ENCODE data around the gene HBG2.

HBG2 gene

GRCh38 chr11:5234381-5234834 lies 20.2 kb downstream of the HBG2 start, which contains the start of gene HBD:
Gene HBD (minus strand): TSS chr11:5234483. CDS start chr11:5234433, 50 bp downstream.
- WGBS, 2 donors (ENCODE audit: extremely low coverage in 2 of 2, insufficient read length in 2 of 2, insufficient replicate concordance in 1 of 2), result no CpG with 5 or more reads among the region's 2 CpGs
- Histone ChIP-seq H3K9ac (ENCODE audit: low read depth, low read length, poor library complexity) (no peak within 1 kb of the TSS), H2AFZ (ENCODE audit: low read length) (no peak within 1 kb of the TSS), H3K14ac (ENCODE audit: low read length) (no peak within 1 kb of the TSS), H3K4me1 (ENCODE audit: control insufficient read depth in 2 of 2, insufficient read depth in 1 of 2, low read depth in 1 of 2, low read length in 2 of 2) (peaks cover 0 to under 1% of the 10 kb centered on the region in 2 donors), H3K4me2 (ENCODE audit: insufficient read depth, low read length, poor library complexity, severe bottlenecking) (no peak within 1 kb of the TSS), H3K27me3 (ENCODE audit: control insufficient read depth in 3 of 3, insufficient read depth in 3 of 3, low read depth in 1 of 3, low read length in 3 of 3) (no peaks in the 10 kb centered on the region), H3K36me3 (replicated peaks in 1 of 2; ENCODE audit: control insufficient read depth in 2 of 2, insufficient read depth in 2 of 2, low read length in 2 of 2) (no peaks in the 10 kb centered on the region), H2AK5ac (ENCODE audit: low read depth, low read length) (no peak within 1 kb of the TSS), H3K27ac (replicated peaks; ENCODE audit: low read length) (no peak within 1 kb of the TSS), H3K18ac (ENCODE audit: low read length) (no peak within 1 kb of the TSS), H2BK15ac (ENCODE audit: low read length) (no peak within 1 kb of the TSS), H4K91ac (ENCODE audit: low read depth, low read length, poor library complexity) (no peak within 1 kb of the TSS), H2BK5ac (ENCODE audit: low read length) (no peak within 1 kb of the TSS), H2BK120ac (ENCODE audit: low read depth, low read length) (no peak within 1 kb of the TSS), H3K23ac (ENCODE audit: low read depth, low read length, poor library complexity) (no peak within 1 kb of the TSS), H2BK12ac (ENCODE audit: low read length) (no peak within 1 kb of the TSS), H4K8ac (ENCODE audit: low read depth, low read length) (no peak within 1 kb of the TSS), H3K79me1 (ENCODE audit: low read depth, low read length) (no peaks in the 10 kb centered on the region), H3K9me3 (replicated peaks in 1 of 2; ENCODE audit: control insufficient read depth in 2 of 2, insufficient read depth in 1 of 2, low read depth in 1 of 2, low read length in 2 of 2) (no peaks in the 10 kb centered on the region), H3K4me3 (ENCODE audit: low read length in 2 of 2) (no peak within 1 kb of the TSS), H3K4ac (ENCODE audit: low read length) (no peak within 1 kb of the TSS)
- DNase-seq (ENCODE audit: low spot score), result no peak

GRCh38 chr11:5233307-5233706 lies 21.3 kb downstream of the HBG2 start:
- H2AFZ ChIP-seq (ENCODE audit: low read length), result no peak overlapping the region
- no peak overlapping the region for H3K18ac ChIP-seq (ENCODE audit: low read length)
- no peak overlapping the region for H2BK5ac ChIP-seq (ENCODE audit: low read length)
- no peak overlapping the region for H4K91ac ChIP-seq (ENCODE audit: low read depth, low read length, poor library complexity)
- DNase-seq (ENCODE audit: low spot score), result no peak
- no peaks in the 10 kb centered on the region for H3K27me3 ChIP-seq (ENCODE audit: control insufficient read depth in 3 of 3, insufficient read depth in 3 of 3, low read depth in 1 of 3, low read length in 3 of 3)
- no peak overlapping the region for H2AK5ac ChIP-seq (ENCODE audit: low read depth, low read length)
- no peak overlapping the region for H2BK12ac ChIP-seq (ENCODE audit: low read length)
- no CpG with 5 or more reads among the region's 1 CpG for WGBS, 2 donors (ENCODE audit: extremely low coverage in 2 of 2, insufficient read length in 2 of 2, insufficient replicate concordance in 1 of 2)
- H3K23ac ChIP-seq (ENCODE audit: low read depth, low read length, poor library complexity), result no peak overlapping the region
- no peak overlapping the region for H3K4me2 ChIP-seq (ENCODE audit: insufficient read depth, low read length, poor library complexity, severe bottlenecking)
- H3K79me1 ChIP-seq (ENCODE audit: low read depth, low read length), result no peaks in the 10 kb centered on the region
- H3K27ac ChIP-seq (replicated peaks; ENCODE audit: low read length), result no peak overlapping the region
- no peak overlapping the region for H3K9ac ChIP-seq (ENCODE audit: low read depth, low read length, poor library complexity)
- H3K4me1 ChIP-seq (ENCODE audit: control insufficient read depth in 2 of 2, insufficient read depth in 1 of 2, low read depth in 1 of 2, low read length in 2 of 2), result peaks cover 0 to 3% of the 10 kb centered on the region in 2 donors
- no peak overlapping the region for H3K4me3 ChIP-seq (ENCODE audit: low read length in 2 of 2)
- H4K8ac ChIP-seq (ENCODE audit: low read depth, low read length), result no peak overlapping the region
- no peaks in the 10 kb centered on the region for H3K36me3 ChIP-seq (replicated peaks in 1 of 2; ENCODE audit: control insufficient read depth in 2 of 2, insufficient read depth in 2 of 2, low read length in 2 of 2)
- H3K4ac ChIP-seq (ENCODE audit: low read length), result no peak overlapping the region
- no peak overlapping the region for H2BK120ac ChIP-seq (ENCODE audit: low read depth, low read length)
- no peak overlapping the region for H3K14ac ChIP-seq (ENCODE audit: low read length)
- H2BK15ac ChIP-seq (ENCODE audit: low read length), result no peak overlapping the region
- no peaks in the 10 kb centered on the region for H3K9me3 ChIP-seq (replicated peaks in 1 of 2; ENCODE audit: control insufficient read depth in 2 of 2, insufficient read depth in 1 of 2, low read depth in 1 of 2, low read length in 2 of 2)

- Histone ChIP-seq H3K9ac (ENCODE audit: low read depth, low read length, poor library complexity) (no peak overlapping the region), H2BK5ac (ENCODE audit: low read length) (no peak overlapping the region), H4K8ac (ENCODE audit: low read depth, low read length) (no peak overlapping the region), H2AK5ac (ENCODE audit: low read depth, low read length) (no peak overlapping the region), H3K79me1 (ENCODE audit: low read depth, low read length) (no peaks in the 10 kb centered on the region), H3K4me2 (ENCODE audit: insufficient read depth, low read length, poor library complexity, severe bottlenecking) (no peak overlapping the region), H4K91ac (ENCODE audit: low read depth, low read length, poor library complexity) (no peak overlapping the region), H3K18ac (ENCODE audit: low read length) (no peak overlapping the region), H2AFZ (ENCODE audit: low read length) (no peak overlapping the region), H3K27ac (replicated peaks; ENCODE audit: low read length) (no peak overlapping the region), H2BK15ac (ENCODE audit: low read length) (no peak overlapping the region), H2BK120ac (ENCODE audit: low read depth, low read length) (no peak overlapping the region), H3K27me3 (ENCODE audit: control insufficient read depth in 3 of 3, insufficient read depth in 3 of 3, low read depth in 1 of 3, low read length in 3 of 3) (no peaks in the 10 kb centered on the region), H3K9me3 (replicated peaks in 1 of 2; ENCODE audit: control insufficient read depth in 2 of 2, insufficient read depth in 1 of 2, low read depth in 1 of 2, low read length in 2 of 2) (no peaks in the 10 kb centered on the region), H3K4me1 (ENCODE audit: control insufficient read depth in 2 of 2, insufficient read depth in 1 of 2, low read depth in 1 of 2, low read length in 2 of 2) (peaks cover 0 to 3% of the 10 kb centered on the region in 2 donors), H3K36me3 (replicated peaks in 1 of 2; ENCODE audit: control insufficient read depth in 2 of 2, insufficient read depth in 2 of 2, low read length in 2 of 2) (no peaks in the 10 kb centered on the region), H3K14ac (ENCODE audit: low read length) (no peak overlapping the region), H3K4me3 (ENCODE audit: low read length in 2 of 2) (no peak overlapping the region), H3K4ac (ENCODE audit: low read length) (no peak overlapping the region), H2BK12ac (ENCODE audit: low read length) (no peak overlapping the region), H3K23ac (ENCODE audit: low read depth, low read length, poor library complexity) (no peak overlapping the region)
- no peak for DNase-seq (ENCODE audit: low spot score)
- WGBS, 2 donors (ENCODE audit: extremely low coverage in 2 of 2, insufficient read length in 2 of 2, insufficient replicate concordance in 1 of 2), result no CpG with 5 or more reads among the region's 2 CpGs
Measured at GRCh38 chr11:5232821-5233220, 21.8 kb downstream of the HBG2 start.

- DNase-seq (ENCODE audit: low spot score), result no peak
Measured at GRCh38 chr11:5232176-5232575, 22.4 kb downstream of the HBG2 start.

More at GRCh38 chr11:5232176-5232575, 22.4 kb downstream of the HBG2 start:
- no peak overlapping the region for H3K27ac ChIP-seq (replicated peaks; ENCODE audit: low read length)
- no peak overlapping the region for H3K18ac ChIP-seq (ENCODE audit: low read length)
- no peak overlapping the region for H4K8ac ChIP-seq (ENCODE audit: low read depth, low read length)
- H3K9me3 ChIP-seq (replicated peaks in 1 of 2; ENCODE audit: control insufficient read depth in 2 of 2, insufficient read depth in 1 of 2, low read depth in 1 of 2, low read length in 2 of 2), result no peaks in the 10 kb centered on the region
- H3K23ac ChIP-seq (ENCODE audit: low read depth, low read length, poor library complexity), result no peak overlapping the region
- H2AK5ac ChIP-seq (ENCODE audit: low read depth, low read length), result no peak overlapping the region
- no peak overlapping the region for H2BK5ac ChIP-seq (ENCODE audit: low read length)
- no peaks in the 10 kb centered on the region for H3K36me3 ChIP-seq (replicated peaks in 1 of 2; ENCODE audit: control insufficient read depth in 2 of 2, insufficient read depth in 2 of 2, low read length in 2 of 2)
- H2BK120ac ChIP-seq (ENCODE audit: low read depth, low read length), result no peak overlapping the region
- no peak overlapping the region for H2BK12ac ChIP-seq (ENCODE audit: low read length)
- H3K14ac ChIP-seq (ENCODE audit: low read length), result no peak overlapping the region
- H2BK15ac ChIP-seq (ENCODE audit: low read length), result no peak overlapping the region
- H4K91ac ChIP-seq (ENCODE audit: low read depth, low read length, poor library complexity), result no peak overlapping the region
- H3K4me3 ChIP-seq (ENCODE audit: low read length in 2 of 2), result no peak overlapping the region
- H3K79me1 ChIP-seq (ENCODE audit: low read depth, low read length), result no peaks in the 10 kb centered on the region
- WGBS, 2 donors (ENCODE audit: extremely low coverage in 2 of 2, insufficient read length in 2 of 2, insufficient replicate concordance in 1 of 2), result no CpG with 5 or more reads among the region's 3 CpGs
- H2AFZ ChIP-seq (ENCODE audit: low read length), result no peak overlapping the region
- H3K4me1 ChIP-seq (ENCODE audit: control insufficient read depth in 2 of 2, insufficient read depth in 1 of 2, low read depth in 1 of 2, low read length in 2 of 2), result peaks cover 0 to 3% of the 10 kb centered on the region in 2 donors
- H3K27me3 ChIP-seq (ENCODE audit: control insufficient read depth in 3 of 3, insufficient read depth in 3 of 3, low read depth in 1 of 3, low read length in 3 of 3), result no peaks in the 10 kb centered on the region
- H3K9ac ChIP-seq (ENCODE audit: low read depth, low read length, poor library complexity), result no peak overlapping the region
- H3K4ac ChIP-seq (ENCODE audit: low read length), result no peak overlapping the region
- no peak overlapping the region for H3K4me2 ChIP-seq (ENCODE audit: insufficient read depth, low read length, poor library complexity, severe bottlenecking)

Measured in neuronal stem cell (in vitro differentiated cells).